ENCODE measurements around the gene NMRK2. TPM values are rescaled to one million over a fixed set of nuclear protein-coding genes. Genes with fewer than 3 reads are reported as not detected.

The NMRK2 gene
- total RNA-seq, 4 donors from 2014 or later, result not detected

- TF ChIP-seq CTCF (IDR thresholded peaks at IDR 0.05; ENCODE audit: low read depth), result no peak
Observed at GRCh38 chr19:3944018-3944721, 11.3 kb downstream of the NMRK2 start.

GRCh38 chr19:3945838-3946237, 13.0 kb downstream of the NMRK2 start:
- no peak for TF ChIP-seq CTCF (IDR thresholded peaks at IDR 0.05; ENCODE audit: low read depth)

- no peak for TF ChIP-seq CTCF (IDR thresholded peaks at IDR 0.05; ENCODE audit: low read depth)
Observed at GRCh38 chr19:3949294-3949693, 16.4 kb downstream of the NMRK2 start.

- TF ChIP-seq CTCF (IDR thresholded peaks at IDR 0.05; ENCODE audit: low read depth), result no peak
Observed at GRCh38 chr19:3949997-3950859, 17.4 kb downstream of the NMRK2 start.

GRCh38 chr19:3950871-3951861, 18.3 kb downstream of the NMRK2 start:
- TF ChIP-seq CTCF (IDR thresholded peaks at IDR 0.05; ENCODE audit: low read depth), result no peak

- no peak for TF ChIP-seq CTCF (IDR thresholded peaks at IDR 0.05; ENCODE audit: low read depth)
Observed at GRCh38 chr19:3954107-3954506, 21.2 kb downstream of the NMRK2 start.
